Stimulated activated CD8-positive, alpha-beta memory T cell treated with anti-CD3 and anti-CD28 coated beads, Interleukin-15, amount 100 ng/mL, for 1 hour (primary cell): Measurements from ENCODE around the gene CTAG1B.
"Not testable (repeated sequence)": the region's sequence is repeated elsewhere in the genome, so short reads cannot be mapped to it uniquely, and the experiment has no call there.

Experiments
- DNase-seq: peaks from one replicate; pipeline ENCODE4 v3.0.0-alpha.2; 2020; ENCODE audit warnings: low read depth

The CTAG1B gene

DNA sequence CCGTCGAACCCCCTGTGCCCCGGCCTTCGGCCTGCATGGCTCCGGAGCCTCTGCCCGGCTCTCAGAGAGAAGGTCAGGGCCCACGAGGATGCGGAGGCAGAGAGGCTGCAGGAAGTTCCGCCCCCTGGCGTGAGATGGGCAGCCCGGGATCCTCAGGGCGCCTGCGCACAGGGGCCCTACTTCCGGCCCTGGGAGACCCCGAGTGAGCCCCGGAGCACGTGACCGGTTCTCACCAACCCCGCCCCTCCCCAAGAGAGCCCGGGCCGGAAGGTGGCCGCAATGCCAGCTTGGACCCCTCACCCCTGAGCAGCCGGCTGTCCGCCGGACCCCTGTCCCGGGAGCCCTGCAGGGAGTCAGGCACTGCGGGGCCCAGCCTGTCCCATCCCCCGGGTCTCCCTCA, at the start of gene CTAG1B:
Gene CTAG1B, minus strand, starts transcription at position 101 of the 400 bp plus-strand sequence. Its CDS starts 64 bp downstream, at position 37.
- DNase-seq: not testable (repeated sequence)

DNA sequence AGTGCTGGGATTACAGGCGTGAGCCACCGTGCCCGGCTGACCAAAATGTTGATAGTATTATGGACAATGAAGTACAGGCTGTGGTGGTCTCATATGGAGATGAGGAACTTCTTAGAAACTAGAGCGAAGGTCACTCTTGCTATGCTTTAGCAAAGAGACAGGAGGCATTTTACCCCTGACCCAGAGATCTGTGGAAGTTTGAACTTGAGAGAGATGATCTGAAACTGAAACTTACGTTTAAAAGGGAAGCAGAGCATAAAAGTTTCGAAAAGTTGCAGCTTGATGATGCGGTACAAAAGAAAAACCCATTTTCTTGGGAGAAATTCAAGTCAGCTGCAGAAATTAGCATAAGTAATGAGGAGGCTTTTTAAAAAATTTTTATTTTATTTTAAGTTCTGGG, 42.8 kb upstream of the CTAG1B start:
- DNase-seq: no peak

DNA sequence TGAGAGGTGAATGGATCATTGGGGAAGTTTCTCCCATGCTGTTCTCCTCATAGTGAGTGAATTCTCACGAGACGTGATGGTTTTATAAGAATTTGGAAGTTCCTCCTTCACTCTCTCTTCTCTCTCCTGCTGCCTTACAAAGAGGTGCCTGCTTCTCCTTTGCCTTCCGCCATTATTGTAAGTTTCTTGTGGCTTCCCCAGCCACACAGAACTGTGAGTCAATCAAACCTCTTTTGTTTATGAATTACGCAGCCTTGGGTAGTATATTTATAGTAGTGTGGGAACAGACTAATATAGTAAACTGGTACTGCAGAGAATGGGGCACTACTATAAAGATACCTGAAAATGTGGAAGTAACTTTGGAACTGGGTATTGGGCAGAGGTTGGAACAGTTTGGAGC, 42.1 kb upstream of the CTAG1B start:
- DNase-seq: no peak

DNA sequence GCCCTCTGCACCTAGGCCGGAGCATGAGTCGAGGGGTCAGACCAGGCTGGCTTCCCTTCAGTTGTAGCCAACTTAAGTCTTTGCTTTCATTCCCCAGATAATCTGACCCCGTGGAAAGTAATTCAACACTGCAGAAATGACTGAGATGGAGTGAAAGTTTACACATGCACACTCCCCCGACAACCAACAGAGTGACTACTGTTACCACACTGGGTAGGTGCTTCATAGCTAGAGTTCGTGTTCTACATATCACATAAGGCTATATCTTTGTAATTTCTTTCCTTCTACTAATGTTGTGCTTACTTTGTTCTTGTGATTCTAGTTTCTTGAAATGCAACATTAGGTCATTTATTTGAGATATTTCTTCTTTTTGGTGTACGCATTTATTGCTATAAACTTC, 41.5 kb upstream of the CTAG1B start:
- no peak for DNase-seq

DNA sequence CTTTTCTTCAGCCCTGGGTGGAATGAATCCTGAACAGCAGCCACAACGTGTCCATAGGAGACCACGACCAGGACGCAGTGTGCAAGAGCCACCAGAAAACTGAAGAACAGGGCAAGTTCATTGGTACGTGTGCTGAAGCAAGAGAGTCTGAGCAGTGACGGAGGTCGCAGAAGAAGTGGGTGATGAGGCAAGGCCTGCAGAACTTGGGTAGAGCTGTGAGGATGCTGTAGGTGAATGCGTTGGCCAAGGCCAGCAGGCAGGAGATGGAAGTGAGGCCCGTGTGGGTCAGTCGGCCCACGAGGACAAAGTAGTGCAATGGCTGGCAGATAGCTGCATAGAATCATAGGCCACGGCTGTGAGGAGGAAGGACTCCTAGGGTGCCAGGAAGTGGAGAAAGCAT, 39.9 kb upstream of the CTAG1B start:
- DNase-seq: no peak

DNA sequence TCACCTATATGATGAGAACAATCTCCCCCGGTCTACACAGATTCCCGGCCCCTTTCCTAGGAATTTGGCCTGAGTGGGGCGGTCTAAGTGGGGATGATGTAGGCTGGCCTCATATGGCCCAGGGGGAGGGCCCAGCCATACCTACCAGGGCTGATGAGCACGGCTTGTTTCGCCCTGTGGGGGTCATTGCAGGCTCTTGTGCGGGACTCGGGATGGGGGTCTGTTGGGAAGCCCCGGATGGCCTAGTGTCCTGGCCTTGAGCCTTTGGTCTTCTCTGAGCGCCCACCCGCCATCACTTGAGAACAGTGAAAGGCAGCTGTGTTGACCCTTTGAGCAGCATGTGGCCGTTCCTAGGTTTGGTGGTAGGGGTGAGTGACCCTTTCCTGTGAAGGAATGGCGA, 39.1 kb upstream of the CTAG1B start:
- DNase-seq: no peak

DNA sequence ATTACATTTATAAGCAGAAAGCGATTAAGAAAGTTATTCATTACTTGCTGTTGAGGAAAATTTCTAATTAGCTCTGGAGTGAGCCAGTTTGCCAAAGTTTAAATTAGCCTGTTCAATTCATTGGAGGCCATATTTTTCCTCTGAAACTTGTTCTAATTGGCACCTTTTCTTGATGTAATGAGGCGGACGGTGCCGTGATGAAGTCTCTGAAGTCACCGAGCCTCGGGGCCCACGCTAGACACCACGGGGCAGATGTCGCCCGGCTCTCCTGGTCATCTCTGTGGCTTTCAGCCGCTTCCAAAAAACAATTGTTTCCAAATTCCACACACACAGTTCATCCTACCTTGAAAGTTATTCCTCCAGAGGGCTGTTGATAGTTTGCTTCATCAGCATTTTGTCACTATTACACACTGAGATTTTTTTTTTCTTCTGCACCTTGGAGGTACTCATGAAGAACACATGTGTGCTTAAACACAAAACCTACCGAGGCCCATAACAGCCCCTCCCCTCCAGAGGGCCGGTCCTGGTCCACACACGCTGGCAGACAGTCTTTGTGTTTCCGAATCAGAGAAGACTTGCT, 38.2 kb upstream of the CTAG1B start:
- no peak for DNase-seq

DNA sequence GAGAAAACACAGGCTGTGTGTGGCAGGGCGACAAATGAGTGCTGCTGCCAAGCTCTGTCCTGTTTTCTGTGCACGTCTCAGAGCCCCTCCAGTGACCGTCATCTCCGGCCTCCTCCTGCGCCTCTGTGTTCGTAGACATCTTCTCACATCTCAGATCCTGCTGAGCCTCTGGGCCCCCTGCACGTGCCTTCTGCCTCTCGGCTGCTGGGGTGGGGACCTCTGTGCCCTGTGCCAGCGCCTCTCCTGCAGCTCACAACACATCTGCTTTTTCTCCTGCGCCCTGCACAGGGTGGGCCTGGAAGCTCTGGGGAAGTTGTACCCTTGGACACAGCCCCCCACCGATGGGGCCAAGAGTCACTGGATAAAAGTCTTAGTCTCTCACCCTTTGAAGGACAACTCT, 36.7 kb upstream of the CTAG1B start:
- DNase-seq: no peak

DNA sequence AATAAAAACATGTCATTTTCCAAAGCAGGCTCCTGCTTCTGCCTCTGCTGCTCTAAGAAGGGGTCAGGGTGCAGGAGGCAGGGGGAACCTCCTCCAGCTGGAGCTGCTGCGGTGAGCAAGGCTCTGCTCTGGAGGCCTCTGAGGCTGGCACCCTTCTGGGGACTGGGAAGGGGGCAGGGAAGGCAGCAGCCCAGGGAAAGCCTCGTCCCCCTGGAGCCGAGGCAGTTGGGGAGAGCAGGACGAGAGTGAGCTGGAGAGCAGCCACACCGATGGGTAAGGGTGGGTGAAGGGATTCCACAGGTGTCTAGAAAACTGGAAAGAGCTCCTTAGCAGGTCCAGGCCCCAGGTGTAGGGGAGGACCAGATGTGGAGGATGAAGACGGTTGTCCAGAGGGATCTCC, 36.3 kb upstream of the CTAG1B start:
- DNase-seq: no peak

DNA sequence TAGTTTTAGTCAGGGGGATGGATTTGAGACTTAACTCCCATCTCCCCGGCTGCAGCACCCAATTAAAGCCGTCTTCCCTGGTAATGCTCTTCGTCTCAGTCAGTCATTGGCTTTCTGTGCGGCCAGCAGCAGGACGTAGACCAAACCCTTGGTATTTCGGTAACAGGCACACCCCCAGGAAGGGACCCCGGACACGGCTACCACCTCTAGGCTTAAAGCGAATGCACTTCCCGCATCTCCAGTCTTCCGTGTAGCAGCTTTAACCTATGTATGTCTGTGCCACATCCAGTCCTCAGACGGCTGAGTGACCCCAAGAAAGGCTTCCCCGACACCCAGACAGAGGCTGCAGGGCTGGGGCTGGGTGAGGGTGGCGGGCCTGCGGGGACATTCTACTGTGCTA, 35.8 kb upstream of the CTAG1B start:
- DNase-seq: no peak

DNA sequence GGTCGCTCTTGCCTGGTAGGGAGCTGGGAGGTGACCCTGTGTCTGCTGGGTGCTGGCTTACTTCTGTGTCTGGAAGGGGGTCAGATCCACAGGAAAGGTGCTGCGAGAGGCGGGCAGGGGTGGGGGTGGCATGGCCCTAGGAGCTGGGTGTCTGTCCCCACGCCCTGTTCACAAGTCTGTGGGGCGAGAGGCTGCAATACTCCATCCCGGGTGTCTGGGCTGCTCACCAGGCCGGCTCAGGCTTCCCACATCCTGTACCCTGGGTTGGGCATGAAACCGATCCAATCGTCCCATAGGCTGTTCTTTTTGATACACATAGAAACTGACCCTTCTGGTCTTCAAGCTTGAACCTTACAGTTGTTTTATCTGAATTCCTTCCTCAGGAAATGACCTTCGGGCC, 35.3 kb upstream of the CTAG1B start:
- no peak for DNase-seq

DNA sequence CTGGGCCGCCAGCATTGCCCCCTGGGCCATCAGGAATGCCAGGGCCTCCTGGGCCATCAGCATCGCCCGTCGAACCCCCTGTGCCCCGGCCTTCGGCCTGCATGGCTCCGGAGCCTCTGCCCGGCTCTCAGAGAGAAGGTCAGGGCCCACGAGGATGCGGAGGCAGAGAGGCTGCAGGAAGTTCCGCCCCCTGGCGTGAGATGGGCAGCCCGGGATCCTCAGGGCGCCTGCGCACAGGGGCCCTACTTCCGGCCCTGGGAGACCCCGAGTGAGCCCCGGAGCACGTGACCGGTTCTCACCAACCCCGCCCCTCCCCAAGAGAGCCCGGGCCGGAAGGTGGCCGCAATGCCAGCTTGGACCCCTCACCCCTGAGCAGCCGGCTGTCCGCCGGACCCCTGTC, 34.3 kb upstream of the CTAG1B start, which contains the start of gene CTAG2:
Gene CTAG2, minus strand, starts transcription at position 167 of the 400 bp plus-strand sequence. Its CDS starts 64 bp downstream, at position 103.
- DNase-seq: not testable (repeated sequence)

DNA sequence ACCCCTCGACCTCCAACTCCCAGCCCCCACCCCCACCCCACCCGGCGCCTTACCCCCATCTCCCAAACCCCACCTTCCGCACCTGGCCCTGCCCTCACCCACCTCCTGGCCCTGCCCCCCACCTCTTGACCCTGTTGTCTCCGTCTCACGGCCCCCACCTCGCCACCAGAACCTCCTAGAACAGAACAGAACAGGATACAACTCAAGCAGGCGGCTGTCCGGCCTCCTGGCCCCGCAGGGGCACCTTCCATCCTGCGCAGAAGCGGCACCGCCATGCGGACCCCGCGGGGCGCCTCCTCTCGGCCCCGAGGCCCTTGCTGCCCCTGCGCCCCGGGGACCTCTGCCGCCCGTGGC, 33.9 kb upstream of the CTAG1B start:
- no peak for DNase-seq

DNA sequence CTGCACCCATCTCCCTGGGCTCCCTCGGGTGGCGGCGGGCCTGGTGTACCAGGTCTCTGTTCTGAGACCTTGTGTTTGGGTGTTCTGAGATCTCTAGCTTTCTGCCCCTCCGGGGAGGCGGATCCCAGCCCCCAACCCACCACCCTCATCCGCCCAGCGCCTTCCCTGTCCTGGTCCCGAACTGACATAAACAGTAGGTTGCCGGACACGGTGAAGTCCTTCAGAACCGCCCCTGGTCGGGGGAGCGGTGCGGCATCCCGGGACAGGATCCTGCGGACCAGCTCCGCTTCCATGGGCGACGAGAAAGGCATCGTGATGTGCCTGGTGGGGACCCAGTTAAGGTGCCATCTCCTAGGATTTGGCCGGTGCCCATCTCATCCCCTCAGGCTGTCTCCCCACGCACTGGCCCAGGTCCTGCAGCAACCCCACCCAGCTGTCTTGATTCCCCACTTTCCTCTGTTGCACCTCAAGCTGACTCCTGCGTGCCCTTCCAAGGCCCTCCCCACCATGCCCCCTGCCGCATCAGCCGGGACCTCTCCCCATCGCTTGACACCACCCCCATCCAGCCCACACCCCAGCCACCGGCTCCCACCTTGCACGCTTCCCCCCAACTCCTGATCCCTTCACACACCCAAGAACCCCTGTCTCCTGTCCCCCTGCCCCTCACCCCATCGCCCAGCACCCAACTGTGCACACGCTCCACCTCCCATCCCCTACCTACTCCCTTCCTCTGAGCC, 33.4 kb upstream of the CTAG1B start:
- no peak for DNase-seq

DNA sequence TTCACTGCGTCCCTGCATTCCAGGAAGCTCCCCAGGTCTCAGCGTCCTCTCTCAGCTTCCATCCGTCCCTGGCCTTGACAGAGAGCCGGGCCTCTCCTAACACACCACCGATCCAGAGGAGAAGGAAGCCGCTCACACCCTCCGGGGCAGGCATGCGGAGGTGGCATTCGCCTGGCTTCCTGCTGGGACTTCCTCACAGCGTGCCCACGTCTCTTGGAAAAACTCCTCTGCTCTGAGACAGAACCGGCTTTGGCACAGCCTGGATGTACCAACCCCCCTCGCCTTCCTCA, 31.1 kb upstream of the CTAG1B start:
- DNase-seq: no peak

DNA sequence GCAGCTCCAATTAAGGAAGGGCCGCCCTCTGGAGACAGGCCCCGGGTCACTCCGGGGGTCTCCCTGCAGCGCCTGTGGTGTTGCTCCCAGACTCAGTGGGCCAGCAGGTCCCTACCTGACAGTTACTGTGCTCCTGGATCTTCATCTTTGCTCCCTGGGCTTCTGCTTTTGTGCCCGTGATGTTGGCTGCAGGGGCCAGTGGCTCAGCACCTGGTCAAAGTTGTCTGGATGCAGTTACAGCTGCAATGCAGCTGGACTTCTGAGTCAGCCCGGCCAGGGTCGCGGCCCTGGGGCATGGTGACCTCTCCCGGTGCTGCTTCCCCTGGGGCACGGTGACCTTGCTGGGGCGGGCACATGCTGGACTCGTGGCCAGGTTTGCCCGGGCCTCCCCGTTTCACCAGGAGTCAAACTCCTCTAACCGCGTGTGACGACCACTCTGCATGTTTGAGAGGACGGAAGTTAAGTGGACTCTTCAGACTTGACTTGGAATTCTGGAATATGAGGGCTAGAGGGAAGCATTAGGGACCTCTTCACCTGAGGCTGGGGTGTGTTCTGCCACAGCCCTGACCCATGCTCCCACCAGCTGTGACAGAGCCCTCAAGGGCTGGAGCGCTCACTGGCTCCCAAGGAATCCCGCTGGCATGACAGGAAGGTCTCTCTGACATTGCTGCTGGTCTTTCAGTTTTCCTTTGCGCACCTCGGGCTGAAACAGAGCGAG, 30.6 kb upstream of the CTAG1B start:
- no peak for DNase-seq

DNA sequence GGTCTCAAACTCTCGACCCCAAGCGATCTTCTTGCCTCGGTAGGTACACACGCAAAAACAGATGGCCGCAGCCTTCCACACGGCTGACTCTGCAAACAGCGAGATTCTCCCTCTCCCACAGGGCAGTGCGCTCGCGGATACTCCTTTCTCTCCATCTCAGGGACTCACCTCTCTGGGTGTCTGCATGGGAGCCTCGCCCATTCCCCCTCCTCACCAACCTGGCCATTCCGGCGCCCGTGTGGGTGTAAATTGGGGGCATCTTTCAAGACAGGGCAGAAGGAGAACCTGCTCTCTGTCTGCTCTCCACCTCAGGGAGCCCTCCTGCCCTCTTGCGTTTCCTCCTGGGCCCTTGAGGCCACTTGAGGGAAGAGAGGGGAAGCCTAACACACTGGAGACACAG, 29.8 kb upstream of the CTAG1B start:
- DNase-seq: no peak

DNA sequence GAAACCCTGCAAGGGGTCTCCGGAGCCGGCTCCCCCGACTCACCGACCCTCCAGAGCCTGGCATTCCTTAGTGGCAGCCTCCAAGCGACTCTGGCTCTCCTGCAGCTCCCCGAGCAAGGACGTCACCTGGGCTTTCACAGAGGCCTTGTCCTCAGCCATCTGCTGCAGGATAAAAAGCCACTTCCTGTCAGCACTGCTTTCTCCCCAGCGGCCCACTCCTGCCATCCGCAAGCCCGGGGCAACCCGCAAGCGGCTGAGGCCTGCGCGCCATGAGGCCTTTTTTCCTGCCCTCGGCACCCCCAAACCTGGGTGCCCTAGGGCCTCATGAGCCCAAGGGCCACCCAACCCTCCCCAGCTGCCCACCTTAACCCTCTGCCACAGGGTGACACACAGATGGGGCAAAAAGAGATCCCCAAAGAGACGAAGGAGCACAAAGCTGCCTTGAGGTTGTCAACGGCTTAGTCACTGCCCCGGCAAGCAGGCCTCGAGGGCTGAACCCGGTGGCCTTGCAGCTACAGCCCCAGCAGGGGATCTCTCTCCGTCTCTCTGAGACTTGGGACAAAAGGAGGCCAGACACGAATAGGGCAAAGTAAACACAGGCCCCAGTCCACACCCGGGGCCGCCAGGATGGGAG, 26.8 kb upstream of the CTAG1B start:
- DNase-seq: not testable (repeated sequence)

DNA sequence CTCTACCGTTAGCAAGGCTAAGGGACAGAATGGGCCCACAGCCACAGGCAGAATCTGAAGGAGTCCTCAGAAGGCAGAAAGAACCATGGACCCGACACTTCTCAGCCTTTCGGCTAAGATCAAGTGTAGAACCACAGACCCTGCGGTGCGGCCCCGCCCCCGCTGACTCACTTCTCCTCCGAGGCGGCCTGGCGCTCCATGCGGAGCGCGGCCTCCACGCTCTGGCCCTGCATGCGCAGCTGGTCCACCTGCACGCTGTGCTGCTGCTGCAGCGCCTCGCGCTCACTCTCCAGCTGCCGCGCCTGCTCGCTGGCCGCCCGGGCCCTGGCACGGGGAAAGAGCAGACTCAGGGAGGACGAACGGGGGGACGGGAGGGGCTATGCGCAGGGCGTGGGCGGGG, 24.6 kb upstream of the CTAG1B start:
- DNase-seq: not testable (repeated sequence)

DNA sequence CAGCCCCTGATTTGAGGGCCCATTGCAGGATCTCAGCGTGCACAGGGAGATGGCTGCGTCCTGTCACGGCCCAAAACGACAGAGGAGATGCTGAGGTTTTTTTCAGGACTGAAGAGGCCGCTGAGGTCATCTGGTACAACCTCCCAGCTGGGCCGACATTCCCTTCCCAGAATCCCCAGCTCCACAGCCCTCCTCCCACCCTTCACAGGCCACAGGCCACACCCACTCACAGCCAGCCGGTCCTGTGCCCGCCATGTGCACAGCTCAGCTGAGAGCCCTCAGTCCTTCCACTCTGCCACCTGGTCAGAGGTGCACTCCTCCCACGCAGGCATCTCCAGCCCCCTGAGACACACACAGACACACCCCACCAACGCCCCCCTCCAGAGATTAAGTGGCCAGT, 22.7 kb upstream of the CTAG1B start:
- DNase-seq: not testable (repeated sequence)

DNA sequence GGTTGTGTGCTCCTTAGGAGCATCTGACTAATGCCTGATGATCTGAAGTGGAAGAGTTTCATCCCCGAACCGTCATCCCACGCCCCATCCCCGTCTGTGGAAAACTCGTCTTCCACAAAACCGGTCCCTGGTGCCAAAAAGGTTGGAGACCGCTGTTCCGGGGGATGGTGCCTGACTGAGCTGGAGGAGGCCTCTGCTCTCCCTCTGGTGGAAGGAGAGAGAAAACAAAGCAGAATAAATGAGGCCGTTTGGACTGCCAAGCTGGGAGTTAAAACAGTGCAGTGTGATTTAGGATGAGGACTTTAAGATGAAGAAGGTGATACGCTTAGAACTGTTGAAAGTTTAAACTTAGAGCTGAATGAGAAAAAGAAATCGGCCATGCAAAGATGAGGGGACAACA, 14.6 kb upstream of the CTAG1B start:
- DNase-seq: not testable (repeated sequence)

DNA sequence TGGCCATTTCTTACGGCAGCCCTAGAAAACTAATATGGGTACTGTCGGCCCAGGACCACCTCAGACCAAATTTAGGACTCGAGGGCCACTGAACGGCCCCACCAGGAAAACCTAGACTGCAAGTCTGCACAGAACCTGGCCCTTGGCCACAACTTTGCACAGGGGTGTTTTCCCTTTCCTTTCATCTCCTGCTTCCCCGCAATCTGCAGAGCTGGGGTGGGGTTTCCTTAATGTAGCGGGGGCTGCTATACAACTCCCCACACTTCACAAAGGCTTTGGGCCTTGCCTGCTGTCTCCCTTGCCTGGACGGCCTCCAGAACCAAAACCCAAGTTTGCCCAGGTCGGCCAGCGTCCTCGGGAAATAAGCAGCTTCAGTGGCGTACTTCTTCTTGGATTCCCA, 11.9 kb upstream of the CTAG1B start:
- not testable (repeated sequence) for DNase-seq

DNA sequence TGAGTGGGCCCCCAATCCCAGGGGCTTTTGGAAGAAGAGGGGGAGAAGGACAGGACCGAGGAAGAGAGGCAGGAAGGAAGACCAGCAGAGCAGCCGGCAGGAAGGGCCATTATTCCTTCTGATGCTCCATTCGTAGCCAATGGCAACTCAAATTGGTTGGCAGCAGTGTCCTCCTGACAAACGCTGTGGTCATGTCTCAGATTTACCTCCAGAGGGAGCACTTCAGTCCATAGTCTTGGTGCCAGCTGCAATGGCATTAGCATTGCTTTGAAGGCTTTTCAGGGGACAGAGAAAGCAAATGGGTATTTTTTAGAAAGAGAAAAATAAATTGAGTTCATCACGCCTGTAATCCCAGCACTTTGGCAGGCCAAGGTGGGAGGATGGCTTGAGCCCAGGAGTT, 9.9 kb upstream of the CTAG1B start:
- not testable (repeated sequence) for DNase-seq
